ENCODE data around the gene RHOD.

The RHOD gene

GRCh38 chr11:67027943-67028542, 28.6 kb upstream of the RHOD start:
- Histone ChIP-seq H3K9me3 (no peaks in the 10 kb centered on the region), H3K27ac (no peak overlapping the region), H3K27me3 (peaks cover 0 to 4% of the 10 kb centered on the region in 2 donors), H3K4me1 (peaks cover 0 to 52% (median 16%) of the 10 kb centered on the region in 4 donors), H3K4me3 (no peak overlapping the region), H3K36me3 (no peaks in the 10 kb centered on the region)
- intact Hi-C loops (cut with DNase I; ENCODE audit: low total_unique reads) = no loop called here
- no peak for TF ChIP-seq CTCF (IDR thresholded peaks at IDR 0.05)
- no peak for DNase-seq

- no peak overlapping the region for H3K27ac ChIP-seq
- no peak overlapping the region for H3K4me3 ChIP-seq
- no peaks in the 10 kb centered on the region for H3K36me3 ChIP-seq
- peaks cover 0 to 49% (median 18%) of the 10 kb centered on the region in 4 donors for H3K4me1 ChIP-seq
- H3K9me3 ChIP-seq = no peaks in the 10 kb centered on the region
- H3K27me3 ChIP-seq = no peaks in the 10 kb centered on the region
- intact Hi-C loops (cut with DNase I; ENCODE audit: low total_unique reads) = no loop called here
- no peak for TF ChIP-seq CTCF (IDR thresholded peaks at IDR 0.05)
- no peak for DNase-seq
Measured at GRCh38 chr11:67029146-67029545, 27.5 kb upstream of the RHOD start.

- H3K4me3 ChIP-seq = no peak overlapping the region
- no peak for TF ChIP-seq CTCF (IDR thresholded peaks at IDR 0.05)
- intact Hi-C loops (cut with DNase I; ENCODE audit: low total_unique reads) = no loop called here
- H3K9me3 ChIP-seq = no peaks in the 10 kb centered on the region
- no peaks in the 10 kb centered on the region for H3K36me3 ChIP-seq
- no peak overlapping the region for H3K27ac ChIP-seq
- DNase-seq = no peak
- no peaks in the 10 kb centered on the region for H3K27me3 ChIP-seq
- peaks cover 0 to 38% (median 20%) of the 10 kb centered on the region in 4 donors for H3K4me1 ChIP-seq
Measured at GRCh38 chr11:67030976-67031375, 25.7 kb upstream of the RHOD start.

- no peak for TF ChIP-seq CTCF (IDR thresholded peaks at IDR 0.05)
- Histone ChIP-seq H3K27ac (peak overlapping the region; percentile 61 to 70), H3K27me3 (no peaks in the 10 kb centered on the region), H3K4me1 (peaks cover 0 to 36% (median 20%) of the 10 kb centered on the region in 4 donors), H3K4me3 (no peak overlapping the region), H3K9me3 (no peaks in the 10 kb centered on the region), H3K36me3 (no peaks in the 10 kb centered on the region)
- intact Hi-C loops (cut with DNase I; ENCODE audit: low total_unique reads) = no loop called here
- no peak for DNase-seq
Measured at GRCh38 chr11:67031791-67032561, 24.7 kb upstream of the RHOD start.

- peak; percentile 70 to 89 for DNase-seq
- intact Hi-C loops (cut with DNase I; ENCODE audit: low total_unique reads) = no loop called here
- no peaks in the 10 kb centered on the region for H3K36me3 ChIP-seq
- peak overlapping the region; percentile 62 to 70 for H3K27ac ChIP-seq
- peaks cover 0 to 35% (median 20%) of the 10 kb centered on the region in 4 donors for H3K4me1 ChIP-seq
- H3K4me3 ChIP-seq = no peak overlapping the region
- no peaks in the 10 kb centered on the region for H3K27me3 ChIP-seq
- no peaks in the 10 kb centered on the region for H3K9me3 ChIP-seq
- no peak for TF ChIP-seq CTCF (IDR thresholded peaks at IDR 0.05)
Measured at GRCh38 chr11:67032830-67033551, 23.7 kb upstream of the RHOD start.
